Natural killer cell (primary cell): ENCODE measurements around the gene CACNA1C. TPM values are rescaled to one million over a fixed set of nuclear protein-coding genes. Genes with fewer than 3 reads are reported as not detected.

Experiments
- ATAC-seq, 3 donors: fragments of 150-1000 bp in 2 of 3; fragments of 200-7000 bp in 1 of 3; cut with Tn5 transposase; 1 replicate in 1 of 3; 2 replicates in 2 of 3; pipeline ENCODE4 v1.10.0; 2021; ENCODE audit warnings: mild to moderate bottlenecking in 2 of 3, moderate library complexity in 2 of 3
- DNase-seq, 2 donors: peaks; one replicate each; pipeline versions ENCODE4 v3.0.0 to v3.0.0-alpha.2; 2013 to 2021; ENCODE audit warnings: mixed read lengths in 1 of 2
- H3K27ac ChIP-seq: one replicate; pipeline ENCODE4 v1.5.1; 2013; ENCODE audit warnings: mild to moderate bottlenecking, low read length
- H3K27me3 ChIP-seq: one replicate; pipeline ENCODE4 v1.6.1; 2013; ENCODE audit warnings: low read length; ENCODE audit not compliant: control insufficient read depth, insufficient read depth
- H3K36me3 ChIP-seq: one replicate; pipeline ENCODE4 v1.6.1; 2013; ENCODE audit warnings: low read length; ENCODE audit not compliant: control insufficient read depth, insufficient read depth
- H3K4me1 ChIP-seq: one replicate; pipeline ENCODE4 v1.6.1; 2013; ENCODE audit warnings: low read length; ENCODE audit not compliant: control insufficient read depth, insufficient read depth
- H3K4me3 ChIP-seq: one replicate; pipeline ENCODE4 v1.5.1; 2013; ENCODE audit warnings: low read length
- H3K9me3 ChIP-seq: one replicate; pipeline ENCODE4 v1.6.1; 2013; ENCODE audit warnings: low read length; ENCODE audit not compliant: control insufficient read depth, insufficient read depth
- H3K27ac Mint-ChIP-seq, 2 donors: one replicate each; pipeline ENCODE4 v1.8.0; 2022; ENCODE audit warnings: mild to moderate bottlenecking in 2 of 2, mixed read lengths in 2 of 2, moderate library complexity in 1 of 2
- H3K27me3 Mint-ChIP-seq, 2 donors: one replicate each; pipeline ENCODE4 v1.8.0; 2022; ENCODE audit warnings: low read depth in 2 of 2, mixed read lengths in 2 of 2
- H3K36me3 Mint-ChIP-seq: one replicate; pipeline ENCODE4 v1.8.0; 2022; ENCODE audit warnings: mixed read lengths
- H3K4me1 Mint-ChIP-seq, 2 donors: one replicate each; pipeline ENCODE4 v1.8.0; 2022; ENCODE audit warnings: mixed read lengths in 2 of 2
- H3K4me3 Mint-ChIP-seq: one replicate; pipeline ENCODE4 v1.8.0; 2022; ENCODE audit warnings: mild to moderate bottlenecking, moderate library complexity, mixed read lengths
- H3K9me3 Mint-ChIP-seq, 2 donors: one replicate each; pipeline ENCODE4 v1.8.0; 2022; ENCODE audit warnings: mixed read lengths in 2 of 2
- CTCF ChIP-seq: fragments of 200-600 bp; IDR thresholded peaks from one replicate; pipeline ENCODE4 v1.8.0; 2022; ENCODE audit warnings: antibody characterized with exemption
- WGBS: methylation state at CpG from one replicate; pipeline ENCODE4 v1.1.7; 2013; ENCODE audit warnings: missing lambda C conversion rate; ENCODE audit not compliant: insufficient coverage; 5-methylcytosine and 5-hydroxymethylcytosine counted together
- intact Hi-C: fragments of 100-400 bp; cut with micrococcal nuclease; formaldehyde crosslinking; loops from one replicate; pipeline ENCODE4 v1.14.2; 2022
- total RNA-seq, 4 donors: library from RNA; stranded (reverse); fragments of 120-200 nt in 1 of 4; gene quantifications; one replicate each; pipeline versions ENCODE4 v1.2.3 to v1.2.4, GENCODE V29; 2013 to 2022

CACNA1C gene
- total RNA-seq, 3 donors from 2014 or later (not counting 1 experiment from before 2014, with no cell fraction given): 0.07 to 0.35 (median 0.08) TPM

- H3K27me3 Mint-ChIP-seq: no peaks in the 10 kb centered on the region
- no peak overlapping the region for H3K4me3 ChIP-seq
- DNase-seq: no peak
- WGBS: 96% methylated on average over 9 of the region's 9 CpGs
- TF ChIP-seq CTCF: no peak
- peaks cover 36 to 39% of the 10 kb centered on the region in 2 donors for H3K4me1 Mint-ChIP-seq
- no peaks in the 10 kb centered on the region for H3K9me3 ChIP-seq
- peaks cover 25% of the 10 kb centered on the region for H3K4me1 ChIP-seq
- no peaks in the 10 kb centered on the region for H3K36me3 Mint-ChIP-seq
- no peak for ATAC-seq
- H3K27me3 ChIP-seq: no peaks in the 10 kb centered on the region
- peak overlapping the region; percentile 94 for H3K4me3 Mint-ChIP-seq
- no peaks in the 10 kb centered on the region for H3K36me3 ChIP-seq
- peak overlapping the region; percentile 2 to 23 for H3K27ac Mint-ChIP-seq
- intact Hi-C loops: no loop called here
- no peak overlapping the region for H3K27ac ChIP-seq
- H3K9me3 Mint-ChIP-seq: no peaks in the 10 kb centered on the region
Measured at GRCh38 chr12:2689393-2689792, 636.6 kb downstream of the CACNA1C start.

GRCh38 chr12:2689879-2690278 lies 637.1 kb downstream of the CACNA1C start:
- no peaks in the 10 kb centered on the region for H3K9me3 Mint-ChIP-seq

GRCh38 chr12:2690348-2691005 lies 637.7 kb downstream of the CACNA1C start:
- Histone ChIP-seq H3K9me3 (no peaks in the 10 kb centered on the region), H3K27me3 (no peaks in the 10 kb centered on the region), H3K4me3 (peak overlapping the region; percentile 76), H3K36me3 (no peaks in the 10 kb centered on the region), H3K4me1 (peaks cover 25% of the 10 kb centered on the region), H3K27ac (peak overlapping the region; percentile 83)
- ATAC-seq (no peak), DNase-seq (no peak)
- Mint-ChIP-seq H3K4me3 (peak overlapping the region; percentile 94), H3K36me3 (no peaks in the 10 kb centered on the region), H3K27ac (peak overlapping the region; percentile 84 to 85), H3K4me1 (peaks cover 36 to 39% of the 10 kb centered on the region in 2 donors), H3K9me3 (no peaks in the 10 kb centered on the region), H3K27me3 (peaks cover 0 to 2% of the 10 kb centered on the region in 2 donors)
- TF ChIP-seq CTCF: no peak
- intact Hi-C loops: loop anchor here (2.0 kb wide), 2 partner anchors 122 to 200 kb away; partner anchors contain the start of genes ITFG2 and TULP3
- 46% methylated on average over 14 of the region's 14 CpGs for WGBS

More at GRCh38 chr12:2689879-2690278, 637.1 kb downstream of the CACNA1C start:
- no peak overlapping the region for H3K4me3 ChIP-seq
- Mint-ChIP-seq H3K36me3 (no peaks in the 10 kb centered on the region), H3K4me1 (peaks cover 36 to 39% of the 10 kb centered on the region in 2 donors), H3K27me3 (peaks cover 0 to 2% of the 10 kb centered on the region in 2 donors), H3K27ac (peak overlapping the region; percentile 2 to 23), H3K4me3 (peak overlapping the region; percentile 94)
- no peaks in the 10 kb centered on the region for H3K36me3 ChIP-seq
- H3K27ac ChIP-seq: no peak overlapping the region
- DNase-seq (no peak), ATAC-seq (no peak)
- peaks cover 25% of the 10 kb centered on the region for H3K4me1 ChIP-seq
- H3K9me3 ChIP-seq: no peaks in the 10 kb centered on the region
- H3K27me3 ChIP-seq: no peaks in the 10 kb centered on the region
- 86% methylated on average over 8 of the region's 8 CpGs for WGBS
- intact Hi-C loops: loop anchor here (2.0 kb wide), 2 partner anchors 123 to 201 kb away; partner anchors contain the start of genes ITFG2 and TULP3
- TF ChIP-seq CTCF: no peak
